ENCODE data around the gene NFIX.
"Not testable (repeated sequence)": the region's sequence is repeated elsewhere in the genome, so short reads cannot be mapped to it uniquely, and the experiment has no call there.

Gene NFIX

GRCh38 chr19:12975221-12975741 is 20.0 kb upstream of the NFIX start:
- TF ChIP-seq CTCF (IDR thresholded peaks at IDR 0.05; ENCODE audit: insufficient read depth, missing control alignments), result no peak
- DNase-seq (ENCODE audit: insufficient read length, low spot score), result no peak
- no peak for FAIRE-seq

GRCh38 chr19:12976109-12976508 is 19.2 kb upstream of the NFIX start:
- DNase-seq (ENCODE audit: insufficient read length, low spot score); FAIRE-seq: not testable (repeated sequence)

GRCh38 chr19:12979974-12980373 is 15.3 kb upstream of the NFIX start:
- TF ChIP-seq CTCF (IDR thresholded peaks at IDR 0.05; ENCODE audit: insufficient read depth, missing control alignments), result no peak
- FAIRE-seq (no peak), DNase-seq (ENCODE audit: insufficient read length, low spot score) (no peak)

GRCh38 chr19:12982648-12983047 is 12.6 kb upstream of the NFIX start:
- FAIRE-seq, result no peak
- no peak for TF ChIP-seq CTCF (IDR thresholded peaks at IDR 0.05; ENCODE audit: insufficient read depth, missing control alignments)

GRCh38 chr19:12983091-12983490 is 12.2 kb upstream of the NFIX start:
- FAIRE-seq, result no peak
- no peak for DNase-seq (ENCODE audit: insufficient read length, low spot score)
- no peak for TF ChIP-seq CTCF (IDR thresholded peaks at IDR 0.05; ENCODE audit: insufficient read depth, missing control alignments)

More at GRCh38 chr19:12982648-12983047, 12.6 kb upstream of the NFIX start:
- DNase-seq (ENCODE audit: insufficient read length, low spot score), result no peak

GRCh38 chr19:12983542-12984142 is 11.6 kb upstream of the NFIX start:
- peak; percentile 82 for TF ChIP-seq CTCF (IDR thresholded peaks at IDR 0.05; ENCODE audit: insufficient read depth, missing control alignments)
- DNase-seq (ENCODE audit: insufficient read length, low spot score), result peak; percentile 85
- FAIRE-seq, result no peak

GRCh38 chr19:12984143-12984627 is 11.1 kb upstream of the NFIX start:
- TF ChIP-seq CTCF (IDR thresholded peaks at IDR 0.05; ENCODE audit: insufficient read depth, missing control alignments), result no peak
- FAIRE-seq (no peak), DNase-seq (ENCODE audit: insufficient read length, low spot score) (no peak)

Data from D721Med (cell line).